ENCODE measurements around the gene TBC1D4.
"Not testable (repeated sequence)": the region's sequence is repeated elsewhere in the genome, so short reads cannot be mapped to it uniquely, and the experiment has no call there.

The TBC1D4 gene

DNA sequence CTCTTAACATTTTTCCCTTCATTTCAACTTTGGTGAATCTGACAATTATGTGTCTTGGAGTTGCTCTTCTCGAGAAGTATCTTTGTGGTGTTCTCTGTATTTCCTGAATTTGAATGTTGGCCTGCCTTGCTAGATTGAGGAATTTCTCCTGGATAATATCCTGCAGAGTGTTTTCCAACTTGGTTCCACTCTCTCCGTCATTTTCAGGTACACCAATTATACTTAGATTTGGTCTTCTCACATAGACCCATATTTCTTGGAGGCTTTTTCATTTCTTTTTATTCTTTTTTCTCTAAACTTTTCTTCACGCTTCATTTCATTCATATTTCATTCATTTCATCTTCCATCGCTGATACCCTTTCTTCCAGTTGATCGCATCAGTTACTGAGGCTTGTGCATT is 236.4 kb downstream of the TBC1D4 start:
- H3K4me3 ChIP-seq (ENCODE audit: low read length); H3K4me1 ChIP-seq (ENCODE audit: control insufficient read depth, insufficient read depth, low read length); H3K27me3 ChIP-seq (ENCODE audit: control insufficient read depth, insufficient read depth, low read length); H3K9me3 ChIP-seq (replicated peaks; ENCODE audit: low read length); H3K36me3 ChIP-seq (ENCODE audit: insufficient read depth, low read length); H3K4me2 ChIP-seq (ENCODE audit: low read length); H3K9ac ChIP-seq (ENCODE audit: low read depth, low read length): not testable (repeated sequence)

- H3K9ac ChIP-seq (ENCODE audit: low read depth, low read length); H3K4me3 ChIP-seq (ENCODE audit: low read length); H3K36me3 ChIP-seq (ENCODE audit: insufficient read depth, low read length); H3K4me1 ChIP-seq (ENCODE audit: control insufficient read depth, insufficient read depth, low read length); H3K4me2 ChIP-seq (ENCODE audit: low read length); H3K9me3 ChIP-seq (replicated peaks; ENCODE audit: low read length); H3K27me3 ChIP-seq (ENCODE audit: control insufficient read depth, insufficient read depth, low read length): not testable (repeated sequence)
These were observed 241.7 kb downstream of the TBC1D4 start for GRCh38 chr13:75240240-75240639.

DNA sequence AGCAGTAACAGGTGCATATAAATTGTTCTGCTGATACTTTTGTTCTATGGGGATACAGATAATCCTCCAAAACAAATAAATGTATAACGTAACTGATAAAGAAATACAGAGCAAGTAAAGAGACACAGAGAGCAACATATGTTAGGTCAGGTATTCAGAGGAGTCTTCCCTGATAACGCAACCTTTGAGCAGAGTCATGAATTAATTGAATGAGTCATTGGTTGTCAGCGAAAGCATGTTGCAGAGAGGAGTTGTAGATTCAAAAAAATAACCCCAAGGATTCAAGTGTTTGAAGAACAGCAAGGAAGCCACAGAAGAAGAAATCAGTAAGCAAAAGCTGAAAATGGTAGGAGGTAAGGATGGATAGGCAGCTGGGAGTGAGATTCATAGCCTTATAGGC is 245.2 kb downstream of the TBC1D4 start:
- Histone ChIP-seq H3K27me3 (ENCODE audit: control insufficient read depth, insufficient read depth, low read length) (peaks cover 6% of the 10 kb centered on the region), H3K36me3 (ENCODE audit: insufficient read depth, low read length) (no peaks in the 10 kb centered on the region), H3K4me3 (ENCODE audit: low read length) (no peak overlapping the region), H3K4me1 (ENCODE audit: control insufficient read depth, insufficient read depth, low read length) (no peaks in the 10 kb centered on the region), H3K9ac (ENCODE audit: low read depth, low read length) (no peak overlapping the region), H3K4me2 (ENCODE audit: low read length) (no peak overlapping the region), H3K9me3 (replicated peaks; ENCODE audit: low read length) (no peaks in the 10 kb centered on the region)

All from skeletal muscle satellite cell (primary cell).